HUES48 (cell line): ENCODE results near the gene TAF3.
A peak's percentile ranks its signal among the peaks of the same experiment; 100 is the strongest.

Experiments
- H3K27ac ChIP-seq: one replicate; pipeline ENCODE4 v1.7.0; 2013; ENCODE audit warnings: low read depth, low read length, inconsistent platforms
- H3K27me3 ChIP-seq: 2 replicates; pipeline ENCODE4 v1.6.1; 2013; ENCODE audit warnings: mild to moderate bottlenecking, low read length; ENCODE audit not compliant: control insufficient read depth, insufficient read depth
- H3K36me3 ChIP-seq: 2 replicates; pipeline ENCODE4 v1.6.1; 2013; ENCODE audit warnings: low read length; ENCODE audit not compliant: control insufficient read depth, insufficient read depth
- H3K4me1 ChIP-seq: 2 replicates; pipeline ENCODE4 v1.6.1; 2013; ENCODE audit warnings: mild to moderate bottlenecking, low read length; ENCODE audit not compliant: control insufficient read depth, insufficient read depth
- H3K4me3 ChIP-seq: 2 replicates; pipeline ENCODE4 v1.5.1; 2013; ENCODE audit warnings: mild to moderate bottlenecking, low read depth, low read length
- H3K9ac ChIP-seq: 2 replicates; pipeline ENCODE4 v1.6.1; 2013; ENCODE audit warnings: mild to moderate bottlenecking, low read depth, low read length, moderate library complexity
- H3K9me3 ChIP-seq: 2 replicates; pipeline ENCODE4 v1.6.1; 2013; ENCODE audit warnings: low read length; ENCODE audit not compliant: control insufficient read depth, insufficient read depth

The TAF3 gene

DNA sequence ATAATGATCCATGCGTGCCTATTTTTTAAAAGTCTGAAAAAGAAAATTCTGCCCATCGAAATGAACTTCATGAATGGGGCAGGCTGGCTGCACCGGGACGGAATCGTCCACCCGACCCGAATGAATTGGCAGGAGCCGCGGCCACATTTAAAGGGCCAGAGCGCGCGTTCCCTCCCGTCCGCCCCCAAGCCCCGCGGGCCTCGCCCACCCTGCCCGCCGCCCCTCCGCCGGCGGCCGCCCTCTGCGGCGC lies 235.9 kb downstream of the TAF3 start:
- Histone ChIP-seq H3K27ac (peak overlapping the region; percentile 47), H3K36me3 (no peaks in the 10 kb centered on the region), H3K4me1 (peaks cover 45% of the 10 kb centered on the region), H3K9ac (no peak overlapping the region), H3K9me3 (no peaks in the 10 kb centered on the region), H3K4me3 (peak overlapping the region; percentile 53), H3K27me3 (peaks cover 98% of the 10 kb centered on the region)

DNA sequence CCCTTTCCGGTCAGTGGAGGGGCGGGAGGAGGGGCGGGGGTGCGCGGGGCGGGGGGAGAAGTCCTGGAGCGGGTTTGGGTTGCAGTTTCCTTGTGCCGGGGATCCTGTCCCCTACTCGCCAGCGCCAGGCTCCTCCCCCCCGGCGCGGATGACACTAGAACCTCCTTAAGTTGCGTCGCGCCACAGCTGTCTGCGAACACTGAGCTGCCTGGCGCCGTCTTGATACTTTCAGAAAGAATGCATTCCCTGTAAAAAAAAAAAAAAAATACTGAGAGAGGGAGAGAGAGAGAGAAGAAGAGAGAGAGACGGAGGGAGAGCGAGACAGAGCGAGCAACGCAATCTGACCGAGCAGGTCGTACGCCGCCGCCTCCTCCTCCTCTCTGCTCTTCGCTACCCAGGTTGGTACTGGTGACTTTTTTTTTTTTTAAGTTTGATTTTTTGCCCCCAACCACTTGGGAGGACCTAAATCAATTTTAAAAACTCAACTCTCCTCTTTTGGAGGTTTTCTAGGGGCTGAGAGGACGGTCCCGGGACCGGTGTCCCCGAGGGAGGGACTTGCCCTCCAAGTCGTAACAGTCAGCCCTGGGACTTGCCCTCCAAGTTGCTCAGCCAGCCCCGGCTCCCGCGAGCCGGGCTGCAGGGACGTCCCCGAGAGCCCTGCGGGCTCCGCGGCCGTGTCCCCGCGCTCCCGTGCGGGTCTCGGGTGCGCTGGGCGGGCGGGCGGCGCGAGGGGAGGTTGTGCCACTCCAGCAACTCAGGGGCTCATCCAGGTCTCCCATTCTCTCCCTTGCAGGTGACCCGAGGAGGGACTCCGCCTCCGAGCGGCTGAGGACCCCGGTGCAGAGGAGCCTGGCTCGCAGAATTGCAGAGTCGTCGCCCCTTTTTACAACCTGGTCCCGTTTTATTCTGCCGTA lies 236.4 kb downstream of the TAF3 start, which contains the start of gene GATA3:
Gene GATA3 (plus strand): TSS at position 195 of the 914 bp plus-strand sequence. CDS start 968 bp downstream, outside the sequence.
- Histone ChIP-seq H3K4me3 (peak within 1 kb of the TSS; percentile 57), H3K27me3 (peaks cover 98% of the 10 kb centered on the region), H3K27ac (peak within 1 kb of the TSS; percentile 47)

DNA sequence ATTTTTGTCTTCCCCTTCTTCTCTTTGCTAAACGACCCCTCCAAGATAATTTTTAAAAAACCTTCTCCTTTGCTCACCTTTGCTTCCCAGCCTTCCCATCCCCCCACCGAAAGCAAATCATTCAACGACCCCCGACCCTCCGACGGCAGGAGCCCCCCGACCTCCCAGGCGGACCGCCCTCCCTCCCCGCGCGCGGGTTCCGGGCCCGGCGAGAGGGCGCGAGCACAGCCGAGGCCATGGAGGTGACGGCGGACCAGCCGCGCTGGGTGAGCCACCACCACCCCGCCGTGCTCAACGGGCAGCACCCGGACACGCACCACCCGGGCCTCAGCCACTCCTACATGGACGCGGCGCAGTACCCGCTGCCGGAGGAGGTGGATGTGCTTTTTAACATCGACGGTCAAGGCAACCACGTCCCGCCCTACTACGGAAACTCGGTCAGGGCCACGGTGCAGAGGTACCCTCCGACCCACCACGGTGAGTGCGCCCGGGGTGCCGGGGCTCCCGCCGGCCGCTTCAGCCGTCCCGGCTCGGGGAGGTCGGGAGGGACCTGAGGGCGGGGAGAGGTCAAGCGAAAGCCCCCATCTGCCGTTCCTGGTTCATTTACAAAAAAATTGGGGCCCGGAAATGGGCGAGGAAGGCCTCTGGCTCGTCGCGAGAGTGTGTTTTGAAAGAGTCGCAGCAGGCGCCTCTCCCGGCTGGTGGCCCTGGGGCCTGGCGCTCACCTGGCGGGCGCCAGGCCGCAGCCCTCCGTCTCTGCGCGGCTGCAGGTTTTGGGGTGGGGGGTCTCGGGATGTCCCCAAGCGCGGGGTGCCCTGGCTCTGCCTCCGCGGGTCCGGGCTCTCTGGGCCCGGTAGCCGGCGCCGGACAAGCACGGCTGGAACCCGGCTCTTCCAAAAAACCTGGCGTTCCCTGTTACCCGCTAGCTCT lies 237.4 kb downstream of the TAF3 start:
- Histone ChIP-seq H3K27me3 (peaks cover 98% of the 10 kb centered on the region), H3K4me3 (peak overlapping the region; percentile 57), H3K9me3 (no peaks in the 10 kb centered on the region), H3K36me3 (no peaks in the 10 kb centered on the region), H3K9ac (no peak overlapping the region), H3K27ac (no peak overlapping the region), H3K4me1 (peaks cover 58% of the 10 kb centered on the region)

More for the DNA sequence above, 236.4 kb downstream of the TAF3 start, which contains the start of gene GATA3:
- Histone ChIP-seq H3K36me3 (no peaks in the 10 kb centered on the region), H3K4me1 (peaks cover 48% of the 10 kb centered on the region), H3K9me3 (no peaks in the 10 kb centered on the region), H3K9ac (no peak within 1 kb of the TSS)

DNA sequence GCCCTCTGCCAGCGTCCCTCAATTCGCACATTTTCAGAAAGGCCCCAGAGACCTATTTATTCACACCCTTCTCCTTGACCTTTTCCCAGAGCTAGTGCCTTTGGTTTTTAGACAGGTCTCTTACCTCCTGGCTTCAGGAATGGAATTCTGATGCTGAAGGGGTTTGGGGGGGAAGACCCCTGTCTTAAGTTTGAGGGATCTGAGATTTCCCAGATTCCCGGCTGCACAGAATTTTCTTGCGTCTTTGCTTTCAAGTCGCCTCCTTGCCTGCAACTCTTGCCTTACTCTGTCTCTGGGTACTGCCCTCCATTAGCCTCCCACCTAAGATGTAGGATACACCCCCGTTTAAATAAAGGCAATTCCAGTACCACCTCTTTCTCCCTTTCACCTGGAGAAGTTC lies 238.1 kb downstream of the TAF3 start:
- Histone ChIP-seq H3K27me3 (peaks cover 98% of the 10 kb centered on the region), H3K9me3 (no peaks in the 10 kb centered on the region), H3K36me3 (no peaks in the 10 kb centered on the region), H3K27ac (no peak overlapping the region), H3K4me3 (peak overlapping the region; percentile 28), H3K4me1 (peaks cover 65% of the 10 kb centered on the region), H3K9ac (no peak overlapping the region)

DNA sequence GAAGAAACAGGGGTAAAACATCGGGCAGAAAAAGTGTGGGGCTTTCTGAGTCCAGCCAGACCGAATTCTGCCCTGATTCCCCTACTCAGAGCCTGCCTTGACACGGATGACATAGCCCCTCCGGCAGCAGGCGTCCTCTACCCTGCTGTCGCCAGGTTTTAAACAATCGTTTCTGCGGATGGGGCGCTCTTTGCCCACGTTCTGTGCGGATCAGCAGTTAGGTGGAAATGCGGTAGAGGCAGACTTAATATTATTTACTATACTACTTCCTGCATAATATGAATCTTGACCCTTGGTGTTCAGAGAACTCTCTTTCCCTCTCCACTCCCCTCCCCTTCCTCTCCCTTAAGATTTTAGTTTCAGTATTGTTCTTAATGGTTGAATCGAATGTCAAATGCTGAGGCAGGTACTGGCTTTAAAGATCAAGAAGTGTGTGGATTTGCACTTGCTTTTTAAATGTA lies 238.6 kb downstream of the TAF3 start:
- H3K4me3 ChIP-seq = peak overlapping the region; percentile 28
- peaks cover 98% of the 10 kb centered on the region for H3K27me3 ChIP-seq
- peaks cover 69% of the 10 kb centered on the region for H3K4me1 ChIP-seq
- no peaks in the 10 kb centered on the region for H3K36me3 ChIP-seq
- no peaks in the 10 kb centered on the region for H3K9me3 ChIP-seq
- H3K27ac ChIP-seq = no peak overlapping the region
- H3K9ac ChIP-seq = no peak overlapping the region

DNA sequence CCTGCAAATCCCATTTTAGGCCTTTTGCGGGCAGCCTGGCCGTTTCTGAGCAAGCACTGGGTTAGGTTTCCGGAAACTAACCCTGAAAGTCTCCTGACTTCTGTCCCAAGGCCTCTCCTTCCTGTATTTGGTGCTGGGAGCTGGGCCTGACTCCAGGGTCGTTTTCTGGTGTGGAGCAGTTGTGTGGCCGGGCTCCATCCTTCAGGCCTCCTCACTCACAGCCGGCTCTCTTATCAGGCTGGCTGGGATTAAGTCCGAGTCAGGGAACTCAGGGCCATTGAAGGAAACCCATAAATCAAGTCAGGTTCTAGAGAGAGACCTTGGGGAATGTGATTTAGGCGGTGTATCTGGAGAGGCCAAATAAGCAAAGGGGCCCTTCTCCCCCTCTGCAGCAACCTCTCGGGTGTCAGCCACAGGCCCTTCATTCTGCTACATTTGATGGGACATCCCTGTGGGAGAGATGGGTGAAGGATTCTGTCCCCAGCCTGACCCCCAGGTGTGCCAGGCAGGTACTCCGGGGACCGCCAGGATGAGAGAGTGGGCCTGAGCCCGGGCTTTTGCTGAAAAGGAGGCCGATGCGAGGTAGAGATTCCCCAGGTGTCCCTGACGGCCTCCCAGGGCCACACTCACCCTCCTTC lies 239.4 kb downstream of the TAF3 start:
- H3K36me3 ChIP-seq = no peaks in the 10 kb centered on the region
- peaks cover 98% of the 10 kb centered on the region for H3K27me3 ChIP-seq

DNA sequence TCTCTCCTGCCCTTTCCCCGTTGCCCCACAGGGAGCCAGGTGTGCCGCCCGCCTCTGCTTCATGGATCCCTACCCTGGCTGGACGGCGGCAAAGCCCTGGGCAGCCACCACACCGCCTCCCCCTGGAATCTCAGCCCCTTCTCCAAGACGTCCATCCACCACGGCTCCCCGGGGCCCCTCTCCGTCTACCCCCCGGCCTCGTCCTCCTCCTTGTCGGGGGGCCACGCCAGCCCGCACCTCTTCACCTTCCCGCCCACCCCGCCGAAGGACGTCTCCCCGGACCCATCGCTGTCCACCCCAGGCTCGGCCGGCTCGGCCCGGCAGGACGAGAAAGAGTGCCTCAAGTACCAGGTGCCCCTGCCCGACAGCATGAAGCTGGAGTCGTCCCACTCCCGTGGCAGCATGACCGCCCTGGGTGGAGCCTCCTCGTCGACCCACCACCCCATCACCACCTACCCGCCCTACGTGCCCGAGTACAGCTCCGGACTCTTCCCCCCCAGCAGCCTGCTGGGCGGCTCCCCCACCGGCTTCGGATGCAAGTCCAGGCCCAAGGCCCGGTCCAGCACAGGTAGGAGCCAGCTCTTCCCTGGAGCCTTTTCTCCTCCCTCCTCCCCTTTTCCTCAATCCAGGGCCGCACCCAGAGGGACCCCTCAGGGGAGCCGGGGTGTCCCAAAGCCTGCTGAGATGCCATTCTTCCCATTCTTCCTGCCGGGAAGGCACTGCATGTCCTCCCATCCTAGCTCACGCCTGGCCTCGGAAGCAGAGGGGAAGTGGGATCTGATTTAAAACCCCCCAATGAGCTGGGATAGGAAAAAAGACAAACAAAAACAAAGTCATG lies 240.2 kb downstream of the TAF3 start:
- no peak overlapping the region for H3K27ac ChIP-seq
- peaks cover 99% of the 10 kb centered on the region for H3K27me3 ChIP-seq
- H3K9ac ChIP-seq = no peak overlapping the region
- no peaks in the 10 kb centered on the region for H3K36me3 ChIP-seq
- H3K4me1 ChIP-seq = peaks cover 72% of the 10 kb centered on the region
- no peaks in the 10 kb centered on the region for H3K9me3 ChIP-seq
- H3K4me3 ChIP-seq = peak overlapping the region; percentile 18; the same call in 1 of the 2 replicates

More for the DNA sequence above, 239.4 kb downstream of the TAF3 start:
- Histone ChIP-seq H3K27ac (no peak overlapping the region), H3K9ac (no peak overlapping the region), H3K4me3 (peak overlapping the region; percentile 18; the same call in 1 of the 2 replicates), H3K4me1 (peaks cover 69% of the 10 kb centered on the region), H3K9me3 (no peaks in the 10 kb centered on the region)

DNA sequence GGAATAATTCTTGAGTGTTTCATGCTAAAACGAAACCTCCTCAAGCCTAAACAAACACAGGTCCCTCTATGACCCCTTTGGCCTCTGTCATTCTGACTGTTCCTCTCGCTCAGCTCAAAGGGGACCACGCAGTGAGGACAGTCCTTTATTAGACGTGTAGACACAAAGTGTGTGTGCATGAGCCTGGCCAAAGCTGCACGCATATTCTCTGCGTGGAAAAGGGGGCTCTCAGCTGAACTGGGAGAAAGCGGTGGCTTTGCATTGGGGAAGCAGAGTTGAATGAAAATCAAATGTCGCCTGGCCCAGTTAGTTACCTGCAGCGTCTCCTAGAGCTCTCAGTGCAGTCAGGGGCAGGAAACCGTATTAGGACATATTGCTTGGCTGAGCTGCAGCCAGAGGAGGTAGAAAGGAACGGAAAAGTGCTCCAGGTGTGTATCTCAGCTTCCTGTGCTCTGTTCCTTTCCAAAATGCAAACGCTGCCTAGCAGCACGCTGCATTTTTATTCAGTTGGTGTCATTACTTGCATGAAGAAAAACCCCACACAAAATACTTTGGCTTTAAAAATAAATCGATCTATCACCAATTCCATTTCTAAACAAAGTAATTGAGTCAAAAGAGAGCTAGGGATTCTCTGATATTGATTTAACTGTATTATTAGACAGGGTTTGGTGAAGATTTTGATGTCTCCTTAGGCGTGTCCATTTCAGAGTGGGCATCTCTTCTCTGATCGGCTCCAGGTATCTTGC lies 241.1 kb downstream of the TAF3 start:
- Histone ChIP-seq H3K9ac (no peak overlapping the region), H3K9me3 (no peaks in the 10 kb centered on the region), H3K27me3 (peaks cover 100% of the 10 kb centered on the region), H3K4me3 (no peak overlapping the region), H3K4me1 (peaks cover 80% of the 10 kb centered on the region), H3K27ac (no peak overlapping the region), H3K36me3 (no peaks in the 10 kb centered on the region)

DNA sequence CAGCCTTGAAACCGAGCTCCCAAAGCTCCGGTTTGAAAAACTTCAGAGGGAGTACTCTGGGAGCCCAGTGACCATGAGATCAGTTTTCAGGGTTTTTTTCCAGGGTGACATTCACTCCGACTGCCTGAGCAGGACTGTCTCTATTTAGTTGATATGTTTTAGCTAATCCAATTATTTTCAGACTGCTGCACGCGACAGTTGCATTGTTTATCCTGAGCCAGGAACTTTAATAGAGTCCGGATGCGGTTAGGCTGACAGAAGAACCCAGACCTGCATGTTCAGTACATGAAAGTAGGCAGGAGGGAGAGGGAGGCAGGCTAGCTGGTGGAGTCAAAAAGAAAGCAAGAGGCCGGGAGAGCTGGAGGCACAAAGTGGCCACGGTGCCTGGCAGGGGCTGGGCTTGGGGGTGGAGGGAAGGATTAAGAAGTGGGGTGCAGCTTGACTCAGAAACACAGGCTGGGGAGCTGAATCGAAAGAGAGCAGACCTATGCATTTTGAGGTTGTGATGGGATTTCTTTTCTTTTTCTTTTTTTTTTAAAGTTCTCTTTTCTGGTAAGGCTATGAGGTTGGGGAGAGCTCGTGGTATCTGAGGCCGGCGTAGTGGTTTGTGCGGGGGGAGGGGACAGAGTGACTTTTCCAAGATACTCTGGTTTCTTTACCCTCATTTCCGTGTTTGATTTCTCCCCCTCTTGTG lies 241.9 kb downstream of the TAF3 start:
- no peaks in the 10 kb centered on the region for H3K9me3 ChIP-seq
- H3K27me3 ChIP-seq = peaks cover 100% of the 10 kb centered on the region
- H3K27ac ChIP-seq = no peak overlapping the region
- H3K36me3 ChIP-seq = no peaks in the 10 kb centered on the region
- peaks cover 88% of the 10 kb centered on the region for H3K4me1 ChIP-seq
- no peak overlapping the region for H3K9ac ChIP-seq
- peak overlapping the region; percentile 37 for H3K4me3 ChIP-seq
